NCI-H2171 treated with DMSO at 0.1 percent for 48 hours (cell line): ENCODE measurements around the gene JADE2.
A peak's percentile ranks its signal among the peaks of the same experiment; 100 is the strongest.
"Not testable (repeated sequence)": the region's sequence is repeated elsewhere in the genome, so short reads cannot be mapped to it uniquely, and the experiment has no call there.

Experiments used
- DNase-seq: peaks from one replicate; lab custom pipeline; 2025; lab: John Stamatoyannopoulos, UW

JADE2 gene

GRCh38 chr5:134590992-134591659, 65.7 kb downstream of the JADE2 start:
- DNase-seq, result no peak

GRCh38 chr5:134592141-134592746, 66.8 kb downstream of the JADE2 start:
- DNase-seq, result no peak

GRCh38 chr5:134594336-134594735, 68.9 kb downstream of the JADE2 start:
- no peak for DNase-seq

- DNase-seq, result peak; percentile 38
Observed at GRCh38 chr5:134594797-134595457, 69.5 kb downstream of the JADE2 start.

GRCh38 chr5:134595458-134595838, 70.0 kb downstream of the JADE2 start:
- peak; percentile 8 for DNase-seq

GRCh38 chr5:134599820-134600219, 74.3 kb downstream of the JADE2 start:
- not testable (repeated sequence) for DNase-seq

- DNase-seq, result no peak
Observed at GRCh38 chr5:134600600-134600999, 75.1 kb downstream of the JADE2 start.

- no peak for DNase-seq
Observed at GRCh38 chr5:134603059-134603458, 77.6 kb downstream of the JADE2 start.

GRCh38 chr5:134604908-134605307, 79.4 kb downstream of the JADE2 start:
- no peak for DNase-seq

GRCh38 chr5:134606726-134607125, 81.3 kb downstream of the JADE2 start:
- DNase-seq, result no peak

- DNase-seq, result no peak
Observed at GRCh38 chr5:134608555-134608954, 83.1 kb downstream of the JADE2 start.

GRCh38 chr5:134609232-134609851, 83.9 kb downstream of the JADE2 start:
- DNase-seq, result no peak

- DNase-seq, result no peak
Observed at GRCh38 chr5:134610725-134611124, 85.3 kb downstream of the JADE2 start.

GRCh38 chr5:134611515-134611914, 86.0 kb downstream of the JADE2 start:
- DNase-seq, result no peak

- DNase-seq, result no peak
Observed at GRCh38 chr5:134614450-134615085, 89.1 kb downstream of the JADE2 start.

GRCh38 chr5:134620634-134621033, 95.2 kb downstream of the JADE2 start:
- no peak for DNase-seq

GRCh38 chr5:134625559-134625958, 100.1 kb downstream of the JADE2 start:
- DNase-seq, result no peak

- no peak for DNase-seq
Observed at GRCh38 chr5:134626369-134627014, 101.0 kb downstream of the JADE2 start.
